GM12872 (cell line): ENCODE results near the gene ATP5MC3.

Source experiments
- CTCF ChIP-seq: IDR thresholded peaks from 3 replicates; pipeline ENCODE4 v1.5.1; 2011; ENCODE audit warnings: low read depth, mild to moderate bottlenecking, low read length, moderate library complexity; ENCODE audit not compliant: insufficient read depth

ATP5MC3 gene

GRCh38 chr2:175136334-175137215, 44.9 kb downstream of the ATP5MC3 start:
- no peak for TF ChIP-seq CTCF

- TF ChIP-seq CTCF: no peak
These were observed 45.6 kb downstream of the ATP5MC3 start for GRCh38 chr2:175135862-175136261.

GRCh38 chr2:175135177-175135576, 46.3 kb downstream of the ATP5MC3 start:
- TF ChIP-seq CTCF: no peak

- no peak for TF ChIP-seq CTCF
These were observed 50.3 kb downstream of the ATP5MC3 start for GRCh38 chr2:175131252-175131651.

- no peak for TF ChIP-seq CTCF
These were observed 54.8 kb downstream of the ATP5MC3 start for GRCh38 chr2:175126661-175127060.
